ENCODE measurements around the gene DPYD.

GRCh38 chr1:97159342-97159741 is 761.5 kb downstream of the DPYD start:
- TF ChIP-seq CTCF (IDR thresholded peaks at IDR 0.05; ENCODE audit: low read length) (no peak), EZH2 (IDR thresholded peaks at IDR 0.05; ENCODE audit: borderline replicate concordance, low read length) (no peak)

Data from OCI-LY1 (cell line).